ENCODE data around the gene SPATA21. TPM values are rescaled to one million over a fixed set of nuclear protein-coding genes. Genes with fewer than 3 reads are reported as not detected.
A peak's percentile ranks its signal among the peaks of the same experiment; 100 is the strongest.

Gene SPATA21
- total RNA-seq, 1 experiment from 2014 or later: not detected

GRCh38 chr1:16387201-16388188 lies 49.7 kb downstream of the SPATA21 start:
- Histone ChIP-seq H3K23me2 (ENCODE audit: insufficient read length, low read depth, low read length, poor library complexity, severe bottlenecking) (no peaks in the 10 kb centered on the region), H3K79me1 (ENCODE audit: insufficient read depth, low read depth, low read length, poor library complexity, severe bottlenecking) (peaks cover 11% of the 10 kb centered on the region), H3K18ac (ENCODE audit: insufficient read length, low read depth, low read length) (no peak overlapping the region), H3K14ac (ENCODE audit: insufficient read depth, low read length) (no peak overlapping the region), H3K4ac (ENCODE audit: low read depth, low read length) (no peak overlapping the region), H4K8ac (replicated peaks; ENCODE audit: insufficient read length, low read depth, low read length) (no peak overlapping the region), H3K9me3 (ENCODE audit: control insufficient read depth, low read depth, low read length) (no peaks in the 10 kb centered on the region), H3K27me3 (ENCODE audit: insufficient read depth, low read length) (no peaks in the 10 kb centered on the region), H2AFZ (ENCODE audit: low read length) (no peak overlapping the region), H2BK12ac (ENCODE audit: insufficient read length, low read depth, low read length) (no peak overlapping the region), H3K79me2 (ENCODE audit: insufficient read depth, low read length) (peaks cover 50% of the 10 kb centered on the region), H3K4me2 (ENCODE audit: insufficient read depth, insufficient read length, low read length) (no peak overlapping the region), H2AK5ac (ENCODE audit: insufficient read length, low read length) (no peak overlapping the region), H2BK20ac (ENCODE audit: low read depth, low read length, poor library complexity, severe bottlenecking) (no peak overlapping the region), H4K91ac (ENCODE audit: insufficient read length, low read depth, low read length) (no peak overlapping the region), H2BK120ac (ENCODE audit: low read depth, low read length, poor library complexity, severe bottlenecking) (no peak overlapping the region), H3T11ph (ENCODE audit: low read length) (no peak overlapping the region), H2BK15ac (ENCODE audit: low read depth, low read length) (no peak overlapping the region), H3K23ac (ENCODE audit: insufficient read length, low read depth, low read length) (no peak overlapping the region), H3K9ac (ENCODE audit: extremely low read depth, insufficient read length, low read length) (no peak overlapping the region), H3K4me1 (ENCODE audit: insufficient read depth, low read length) (peaks cover 12% of the 10 kb centered on the region; the same call in 1 of the 2 replicates), H3K27ac (ENCODE audit: insufficient read length, low read depth, low read length) (no peak overlapping the region), H4K20me1 (ENCODE audit: control insufficient read depth, insufficient read depth, insufficient read length) (peaks cover 7% of the 10 kb centered on the region), H2BK5ac (ENCODE audit: insufficient read length, low read length) (no peak overlapping the region), H3K56ac (ENCODE audit: insufficient read length, low read depth, low read length) (no peak overlapping the region), H4K5ac (ENCODE audit: insufficient read length, low read depth, low read length) (no peak overlapping the region)
- WGBS (ENCODE audit: extremely low coverage, insufficient read length, low lambda C conversion rate): no CpG with 5 or more reads among the region's 14 CpGs
- Mint-ChIP-seq H3K9me3 (no peaks in the 10 kb centered on the region; a peak in 1 of 5 replicates), H3K36me3 (ENCODE audit: insufficient read depth in 1 of 3, low read depth in 3 of 3) (peaks cover under 1 to 7% (median 4%) of the 10 kb centered on the region in 3 experiments; a peak in 4 of 7 replicates), H3K27ac (0 out of 7 replicates have a peak overlapping the region, but pooled peaks of 1 of the 3 experiments have one; percentile 3), H3K27me3 (ENCODE audit: low read depth) (no peaks in the 10 kb centered on the region), H3K4me3 (no peak overlapping the region), H3K4me1 (peaks cover 47% of the 10 kb centered on the region in 2 experiments)
- no peak for DNase-seq
- no peak for TF ChIP-seq CTCF (conservative IDR thresholded peaks at IDR 0.05)
